MCF 10A (cell line): ENCODE results near the gene AIF1L. TPM values are rescaled to one million over a fixed set of nuclear protein-coding genes. Genes with fewer than 3 reads are reported as not detected.
"Not testable (repeated sequence)": the region's sequence is repeated elsewhere in the genome, so short reads cannot be mapped to it uniquely, and the experiment has no call there.

Experiments used
- BruUV-seq: library from RNA; stranded (reverse); fragments of 400-500 nt; replicated peaks from 2 replicates; lab custom pipeline; 2021; lab: Mats Ljungman, UMichigan
- CTCF ChIA-PET: fragments of 300-600 bp; sonication (Branson Sonifier 250); formaldehyde crosslinking; extraction: SDS; loops from one replicate; lab custom pipeline; 2021; ENCODE audit warnings: antibody characterized with exemption, inconsistent platforms; lab: Yijun Ruan, JAX
- POLR2A ChIA-PET: fragments of 300-600, 350-650 bp; sonication (Branson Sonifier 250); formaldehyde crosslinking; extraction: SDS; loops from one replicate; lab custom pipeline; 2020; ENCODE audit warnings: antibody characterized with exemption, inconsistent platforms; lab: Yijun Ruan, JAX
- DNase-seq: peaks from one replicate; pipeline ENCODE4 v3.0.0-alpha.2; 2018; ENCODE audit not compliant: unreplicated experiment
- H3K27ac Mint-ChIP-seq: one replicate; pipeline ENCODE4 v1.8.0; 2022; ENCODE audit warnings: mild to moderate bottlenecking, low read depth, mixed read lengths; ENCODE audit not compliant: unreplicated experiment
- H3K27me3 Mint-ChIP-seq: one replicate; pipeline ENCODE4 v1.8.0; 2022; ENCODE audit warnings: mixed read lengths; ENCODE audit not compliant: insufficient read depth, unreplicated experiment
- H3K36me3 Mint-ChIP-seq: one replicate; pipeline ENCODE4 v1.8.0; 2022; ENCODE audit warnings: mild to moderate bottlenecking, moderate library complexity, mixed read lengths; ENCODE audit not compliant: insufficient read depth, unreplicated experiment
- H3K4me1 Mint-ChIP-seq: one replicate; pipeline ENCODE4 v1.8.0; 2022; ENCODE audit warnings: mixed read lengths; ENCODE audit not compliant: insufficient read depth, unreplicated experiment
- H3K4me3 Mint-ChIP-seq: one replicate; pipeline ENCODE4 v1.8.0; 2022; ENCODE audit warnings: mild to moderate bottlenecking, moderate library complexity, mixed read lengths; ENCODE audit not compliant: unreplicated experiment
- H3K9me3 Mint-ChIP-seq: one replicate; pipeline ENCODE4 v1.8.0; 2022; ENCODE audit warnings: mixed read lengths; ENCODE audit not compliant: unreplicated experiment
- CTCF ChIP-seq: fragments of 200-600 bp; IDR thresholded peaks from one replicate; pipeline ENCODE4 v1.8.0; 2022; ENCODE audit warnings: antibody characterized with exemption, mild to moderate bottlenecking; ENCODE audit not compliant: unreplicated experiment
- intact Hi-C: fragments of 100-400 bp; cut with micrococcal nuclease; formaldehyde crosslinking; loops from 2 replicates; pipeline ENCODE4 v1.14.1; 2022
- total RNA-seq: library from RNA; stranded (reverse); gene quantifications from 2 replicates; pipeline ENCODE4 v1.2.3, GENCODE V29; 2022

AIF1L gene
- total RNA-seq, 1 experiment from 2014 or later, result 4.1 TPM

- peaks cover 6% of the 10 kb centered on the region for H3K4me1 Mint-ChIP-seq
- no peaks in the 10 kb centered on the region for H3K36me3 Mint-ChIP-seq
These were observed 16.2 kb downstream of the AIF1L start for GRCh38 chr9:131112374-131113154.

GRCh38 chr9:131113655-131114054, 17.3 kb downstream of the AIF1L start:
- intact Hi-C loops, result loop anchor here (5.0 kb wide), 1 partner anchor 56 kb away; no protein-coding TSS in a partner anchor
- CTCF ChIA-PET, result interaction anchor here (0.7 kb wide), 1 partner anchor 56 kb away, joined by 3 read pairs; no protein-coding TSS in a partner anchor
- no peak overlapping the region for H3K4me3 Mint-ChIP-seq
- no peak for DNase-seq
- POLR2A ChIA-PET, result interaction anchor here (0.6 to 1.7 kb wide), 3 partner anchors 12 to 1215 kb away, joined by 3 to 8 read pairs (median 4); partner anchors contain the start of gene NUP214
- TF ChIP-seq CTCF, result no peak
- no peaks in the 10 kb centered on the region for H3K36me3 Mint-ChIP-seq
- H3K9me3 Mint-ChIP-seq, result no peaks in the 10 kb centered on the region
- BruUV-seq, result no TSS peak
- H3K27me3 Mint-ChIP-seq, result no peaks in the 10 kb centered on the region
- H3K27ac Mint-ChIP-seq, result no peak overlapping the region
- H3K4me1 Mint-ChIP-seq, result peaks cover 6% of the 10 kb centered on the region

More at GRCh38 chr9:131112374-131113154, 16.2 kb downstream of the AIF1L start:
- H3K27ac Mint-ChIP-seq, result peak overlapping the region; percentile 25
- POLR2A ChIA-PET, result interaction anchor here (0.6 to 1.7 kb wide), 3 partner anchors 12 to 266 kb away, joined by 3 to 8 read pairs (median 4); partner anchors contain the start of gene NUP214
- H3K27me3 Mint-ChIP-seq, result no peaks in the 10 kb centered on the region
- TF ChIP-seq CTCF, result no peak
- DNase-seq, result peak; percentile 68
- BruUV-seq, result no TSS peak
- H3K4me3 Mint-ChIP-seq, result no peak overlapping the region
- H3K9me3 Mint-ChIP-seq, result no peaks in the 10 kb centered on the region
- intact Hi-C loops, result loop anchor here (5.0 kb wide), 1 partner anchor 55 kb away; no protein-coding TSS in a partner anchor
- CTCF ChIA-PET, result interaction anchor here (0.6 to 1.3 kb wide), 3 partner anchors 13 to 55 kb away, joined by 3 to 4 read pairs (median 3); partner anchors contain the start of gene NUP214

GRCh38 chr9:131114084-131114535, 17.8 kb downstream of the AIF1L start:
- H3K36me3 Mint-ChIP-seq, result no peaks in the 10 kb centered on the region
- POLR2A ChIA-PET, result no interaction called here
- H3K9me3 Mint-ChIP-seq, result no peaks in the 10 kb centered on the region
- DNase-seq, result no peak
- CTCF ChIA-PET, result no interaction called here
- no peaks in the 10 kb centered on the region for H3K27me3 Mint-ChIP-seq
- intact Hi-C loops, result loop anchor here (5.0 kb wide), 1 partner anchor 57 kb away; no protein-coding TSS in a partner anchor
- no peak overlapping the region for H3K4me3 Mint-ChIP-seq
- no peak overlapping the region for H3K27ac Mint-ChIP-seq
- peaks cover 6% of the 10 kb centered on the region for H3K4me1 Mint-ChIP-seq
- no TSS peak for BruUV-seq
- no peak for TF ChIP-seq CTCF

GRCh38 chr9:131115360-131115742, 19.0 kb downstream of the AIF1L start:
- H3K4me1 Mint-ChIP-seq, BruUV-seq, H3K9me3 Mint-ChIP-seq, intact Hi-C loops, DNase-seq, H3K27ac Mint-ChIP-seq, H3K27me3 Mint-ChIP-seq, H3K36me3 Mint-ChIP-seq, H3K4me3 Mint-ChIP-seq: not testable (repeated sequence)
- ChIA-PET POLR2A (interaction anchor here (1.6 kb wide), 1 partner anchor 11 kb away, joined by 7 read pairs; the partner anchor contains the start of gene NUP214), CTCF (interaction anchor here (0.9 kb wide), 1 partner anchor 221 kb away, joined by 5 read pairs; no protein-coding TSS in a partner anchor)
